Measurements from ENCODE around the gene KLF3. TPM values are rescaled to one million over a fixed set of nuclear protein-coding genes. Genes with fewer than 3 reads are reported as not detected.

KLF3 gene
- total RNA-seq, 2 donors from 2014 or later = 4.3 to 5.5 TPM

DNA sequence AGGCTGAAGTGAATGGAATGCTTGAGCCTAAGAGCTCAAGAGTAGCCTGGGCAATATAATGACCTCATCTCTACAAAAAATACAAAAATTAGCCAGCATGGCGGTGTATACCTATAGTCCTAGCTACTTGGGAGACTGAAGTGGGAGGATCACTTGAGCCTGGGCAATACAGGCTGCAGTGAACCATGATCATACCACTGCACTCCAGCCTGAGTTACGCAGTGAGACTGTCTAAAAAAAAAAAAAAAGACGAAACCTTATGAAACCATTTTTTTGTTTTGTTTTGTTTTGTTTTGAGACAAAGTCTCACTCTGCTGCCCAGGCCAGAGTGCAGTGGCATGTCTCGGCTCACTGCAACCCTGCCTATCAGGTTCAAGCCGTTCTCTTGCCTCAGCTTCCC, 81.9 kb downstream of the KLF3 start:
- H3K36me3 Mint-ChIP-seq (ENCODE audit: low read depth) = no peaks in the 10 kb centered on the region
- H3K4me1 Mint-ChIP-seq = no peaks in the 10 kb centered on the region
- H3K27ac Mint-ChIP-seq = no peak overlapping the region
- peaks cover 11% of the 10 kb centered on the region for H3K27me3 Mint-ChIP-seq
- no peak for ATAC-seq (replicated peaks)
- H3K9me3 Mint-ChIP-seq = peaks cover 15% of the 10 kb centered on the region
- no peak overlapping the region for H3K4me3 Mint-ChIP-seq

DNA sequence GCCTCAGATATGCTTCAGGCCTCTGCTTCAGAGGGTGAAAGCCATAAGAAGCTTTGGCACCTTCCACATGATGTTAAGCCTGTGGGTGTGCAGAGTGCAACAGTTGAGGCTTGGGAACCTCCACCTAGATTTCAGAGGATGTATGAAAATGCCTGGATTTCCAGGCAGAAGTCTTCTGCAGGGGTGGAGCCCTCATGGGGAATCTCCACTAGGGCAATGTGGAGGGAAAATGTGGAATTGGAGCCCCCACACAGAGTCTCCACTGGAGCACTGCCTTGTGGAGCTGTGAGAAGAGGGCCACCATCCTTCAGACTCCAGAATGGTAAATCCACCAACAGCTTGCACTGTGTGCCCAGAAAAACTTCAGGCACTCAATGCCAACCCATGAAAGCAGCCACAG, 83.6 kb downstream of the KLF3 start:
- no peak for ATAC-seq (replicated peaks)
- Mint-ChIP-seq H3K9me3 (peaks cover 15% of the 10 kb centered on the region), H3K27ac (no peak overlapping the region), H3K27me3 (peaks cover 3% of the 10 kb centered on the region), H3K4me1 (peaks cover 6% of the 10 kb centered on the region), H3K36me3 (ENCODE audit: low read depth) (no peaks in the 10 kb centered on the region), H3K4me3 (no peak overlapping the region)

DNA sequence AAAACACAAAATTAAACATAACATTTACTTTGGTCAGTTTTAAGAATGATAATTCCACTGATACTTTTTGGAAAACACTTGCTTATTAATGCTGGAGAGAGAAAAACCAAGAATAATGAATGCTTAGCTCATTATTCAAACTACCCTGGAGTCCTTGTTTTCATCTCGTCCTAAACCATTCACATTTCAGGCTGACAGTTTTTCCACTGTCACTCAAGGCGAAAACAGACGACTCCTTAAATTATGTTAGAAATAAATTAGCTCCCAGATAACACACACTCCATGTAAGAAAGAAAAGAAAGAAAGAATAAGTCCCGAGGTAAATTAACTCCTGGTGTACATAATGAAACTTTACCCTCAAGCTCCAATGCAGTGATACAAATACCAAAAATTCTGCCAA, 85.3 kb downstream of the KLF3 start:
- Mint-ChIP-seq H3K27me3 (no peaks in the 10 kb centered on the region), H3K36me3 (ENCODE audit: low read depth) (no peaks in the 10 kb centered on the region), H3K27ac (no peak overlapping the region), H3K4me3 (no peak overlapping the region), H3K4me1 (peaks cover 6% of the 10 kb centered on the region), H3K9me3 (peaks cover 15% of the 10 kb centered on the region)
- no peak for ATAC-seq (replicated peaks)

Other genes with a start within 250 kb of the KLF3 start
- under 1 TPM in 1 of 2 donors, not detected in 1; 0.19 TPM for gene TLR10, start 118.8 kb downstream of the KLF3 start, total RNA-seq
- gene TLR1, start 140.6 kb downstream of the KLF3 start, total RNA-seq = 1 to 10 TPM; 2.1 to 5.9 TPM
- gene TLR6, start 192.6 kb downstream of the KLF3 start, total RNA-seq = 1 to 10 TPM; 2.7 to 3.0 TPM
- gene FAM114A1, start 203.6 kb downstream of the KLF3 start, total RNA-seq = 1 to 10 TPM in 1 of 2 donors, under 1 TPM in 1; 0.35 to 1.5 TPM

Measured in activated T-helper 17 cell treated with anti-CD3 and anti-CD28 coated beads, Interleukin-2, amount 50 U/mL, for 72 hours (primary cell).